Upper lobe of right lung (tissue), 1 donor: ENCODE data around the gene DACH2. TPM values are rescaled to one million over a fixed set of nuclear protein-coding genes. Genes with fewer than 3 reads are reported as not detected.

Source experiments
- ATAC-seq: fragments of 200-7000 bp; cut with Tn5 transposase; one replicate; pipeline ENCODE4 v1.9.1; 2020; ENCODE audit warnings: mild to moderate bottlenecking, moderate library complexity
- DNase-seq: peaks from one replicate; pipeline ENCODE4 v3.0.0-alpha.2; 2020
- H3K27ac ChIP-seq: fragments of 200-600 bp; one replicate; pipeline ENCODE4 v1.8.0; 2022
- H3K27me3 ChIP-seq: fragments of 200-600 bp; one replicate; pipeline ENCODE4 v1.8.0; 2022; ENCODE audit warnings: mild to moderate bottlenecking
- H3K36me3 ChIP-seq: fragments of 200-600 bp; one replicate; pipeline ENCODE4 v1.8.0; 2022
- H3K4me1 ChIP-seq: fragments of 200-600 bp; one replicate; pipeline ENCODE4 v1.8.0; 2022
- H3K4me3 ChIP-seq: fragments of 200-600 bp; one replicate; pipeline ENCODE4 v1.8.0; 2022; ENCODE audit warnings: mild to moderate bottlenecking
- H3K9me3 ChIP-seq: fragments of 200-600 bp; one replicate; pipeline ENCODE4 v1.8.0; 2022
- intact Hi-C: fragments of 100-400 bp; cut with DNase I; formaldehyde crosslinking; loops from one replicate; pipeline ENCODE4 v1.11.0; 2022
- total RNA-seq: library from RNA; stranded (reverse); fragmentation: NEBNext Ultra II Directional; extraction: Animal tissue kit (Norgen Biotek cat#: 25700); gene quantifications from one replicate; pipeline ENCODE4 v1.2.1, GENCODE V29; 2021
- TF ChIP-seq, protein P1 (sequence below): fragments of 200-600 bp; IDR thresholded peaks from one replicate; pipeline ENCODE4 v1.8.0; 2022; ENCODE audit warnings: antibody characterized with exemption
- donor health status: DM: no; HTN: yes; CAD: no; lungs with severe emphysema.

The DACH2 gene
- total RNA-seq, 1 donor from 2014 or later: not detected

DNA sequence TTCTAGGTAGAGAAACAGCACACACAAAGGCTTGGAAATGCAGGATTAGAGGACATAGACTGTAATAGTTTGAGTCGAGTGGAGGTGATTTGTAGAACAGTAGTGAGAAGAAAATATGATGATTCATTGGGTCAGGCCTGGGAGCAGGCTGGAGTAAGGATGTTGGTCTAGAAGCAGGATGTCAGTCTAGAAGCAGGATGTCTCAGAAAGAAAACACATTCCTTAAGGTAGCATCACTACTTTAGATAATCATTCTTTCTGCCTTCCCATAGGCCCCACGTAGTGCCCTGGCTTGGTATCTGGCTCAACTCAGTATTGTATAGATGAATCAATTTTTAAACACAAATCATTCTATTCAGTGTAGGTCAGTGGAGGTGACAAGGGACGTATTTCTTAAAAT is 11.2 kb upstream of the DACH2 start:
- H3K4me3 ChIP-seq: no peak overlapping the region
- intact Hi-C loops: no loop called here
- no peaks in the 10 kb centered on the region for H3K36me3 ChIP-seq
- H3K27me3 ChIP-seq: no peaks in the 10 kb centered on the region
- TF ChIP-seq, protein P1, sequence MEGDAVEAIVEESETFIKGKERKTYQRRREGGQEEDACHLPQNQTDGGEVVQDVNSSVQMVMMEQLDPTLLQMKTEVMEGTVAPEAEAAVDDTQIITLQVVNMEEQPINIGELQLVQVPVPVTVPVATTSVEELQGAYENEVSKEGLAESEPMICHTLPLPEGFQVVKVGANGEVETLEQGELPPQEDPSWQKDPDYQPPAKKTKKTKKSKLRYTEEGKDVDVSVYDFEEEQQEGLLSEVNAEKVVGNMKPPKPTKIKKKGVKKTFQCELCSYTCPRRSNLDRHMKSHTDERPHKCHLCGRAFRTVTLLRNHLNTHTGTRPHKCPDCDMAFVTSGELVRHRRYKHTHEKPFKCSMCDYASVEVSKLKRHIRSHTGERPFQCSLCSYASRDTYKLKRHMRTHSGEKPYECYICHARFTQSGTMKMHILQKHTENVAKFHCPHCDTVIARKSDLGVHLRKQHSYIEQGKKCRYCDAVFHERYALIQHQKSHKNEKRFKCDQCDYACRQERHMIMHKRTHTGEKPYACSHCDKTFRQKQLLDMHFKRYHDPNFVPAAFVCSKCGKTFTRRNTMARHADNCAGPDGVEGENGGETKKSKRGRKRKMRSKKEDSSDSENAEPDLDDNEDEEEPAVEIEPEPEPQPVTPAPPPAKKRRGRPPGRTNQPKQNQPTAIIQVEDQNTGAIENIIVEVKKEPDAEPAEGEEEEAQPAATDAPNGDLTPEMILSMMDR: no peak
- no peak overlapping the region for H3K27ac ChIP-seq
- H3K4me1 ChIP-seq: no peaks in the 10 kb centered on the region
- no peak for ATAC-seq
- H3K9me3 ChIP-seq: no peaks in the 10 kb centered on the region
- no peak for DNase-seq

DNA sequence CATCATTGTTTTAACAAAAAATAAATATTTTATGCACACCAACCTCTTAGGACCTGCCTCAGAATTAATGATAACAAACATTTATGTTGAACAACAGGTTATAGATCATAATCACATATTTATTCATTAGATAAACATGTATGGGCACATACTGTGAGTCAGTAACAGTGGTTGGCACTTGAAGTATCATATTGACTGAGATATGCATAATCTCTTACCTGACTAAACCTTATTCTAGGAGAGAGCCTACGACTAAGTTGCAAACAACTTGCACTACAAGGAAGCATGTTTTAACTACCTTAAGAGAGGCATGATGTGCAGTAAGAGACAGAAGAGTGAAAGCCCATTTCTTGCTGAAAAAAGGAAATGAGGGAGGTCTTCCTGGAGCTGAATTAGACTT is 6.5 kb upstream of the DACH2 start:
- Histone ChIP-seq H3K9me3 (no peaks in the 10 kb centered on the region), H3K27ac (no peak overlapping the region), H3K27me3 (no peaks in the 10 kb centered on the region), H3K4me1 (no peaks in the 10 kb centered on the region), H3K4me3 (no peak overlapping the region), H3K36me3 (no peaks in the 10 kb centered on the region)
- TF ChIP-seq, protein P1: no peak
- intact Hi-C loops: no loop called here
- DNase-seq: no peak
- ATAC-seq: no peak

DNA sequence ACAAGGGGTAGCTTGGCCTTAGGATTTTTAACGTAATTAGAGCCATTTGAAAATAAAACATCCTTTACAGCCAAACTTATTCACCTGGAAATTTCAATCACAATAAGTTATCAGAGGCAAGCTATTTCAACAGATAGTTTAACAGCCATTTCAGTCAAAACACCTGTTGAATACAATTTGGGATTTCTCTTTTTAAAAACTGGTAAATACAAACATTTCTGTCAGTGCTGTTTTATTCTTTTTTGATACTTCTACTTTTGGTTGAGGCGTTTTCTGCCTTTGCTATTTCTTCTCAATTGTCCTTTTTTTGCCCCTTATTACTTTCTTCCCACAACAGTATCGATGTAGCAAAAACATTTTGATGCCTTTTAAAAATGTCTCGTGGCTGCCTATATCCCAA is 2.1 kb upstream of the DACH2 start:
- Histone ChIP-seq H3K36me3 (no peaks in the 10 kb centered on the region), H3K4me1 (peaks cover 4% of the 10 kb centered on the region), H3K27ac (no peak overlapping the region), H3K4me3 (no peak overlapping the region), H3K27me3 (peaks cover 10% of the 10 kb centered on the region), H3K9me3 (no peaks in the 10 kb centered on the region)
- TF ChIP-seq, protein P1: no peak
- ATAC-seq (no peak), DNase-seq (no peak)
- intact Hi-C loops: no loop called here

DNA sequence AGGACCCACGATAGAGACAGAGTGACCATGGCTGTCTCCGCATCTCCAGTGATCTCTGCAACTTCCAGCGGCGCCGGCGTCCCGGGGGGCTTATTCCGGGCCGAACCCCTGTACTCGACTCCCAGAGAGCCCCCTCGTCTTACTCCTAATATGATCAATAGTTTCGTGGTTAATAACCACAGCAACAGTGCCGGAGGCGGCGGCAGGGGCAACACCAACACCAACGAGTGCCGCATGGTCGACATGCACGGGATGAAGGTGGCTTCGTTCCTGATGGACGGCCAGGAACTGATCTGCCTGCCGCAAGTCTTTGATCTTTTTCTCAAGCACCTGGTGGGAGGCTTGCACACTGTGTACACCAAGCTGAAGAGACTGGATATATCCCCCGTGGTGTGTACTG is 343 bp downstream of the DACH2 start:
- Histone ChIP-seq H3K4me1 (peaks cover 4% of the 10 kb centered on the region), H3K27me3 (peaks cover 17% of the 10 kb centered on the region), H3K4me3 (peak overlapping the region; percentile 39), H3K9me3 (no peaks in the 10 kb centered on the region), H3K36me3 (no peaks in the 10 kb centered on the region), H3K27ac (no peak overlapping the region)
- ATAC-seq (no peak), DNase-seq (no peak)
- TF ChIP-seq, protein P1: no peak
- intact Hi-C loops: no loop called here

DNA sequence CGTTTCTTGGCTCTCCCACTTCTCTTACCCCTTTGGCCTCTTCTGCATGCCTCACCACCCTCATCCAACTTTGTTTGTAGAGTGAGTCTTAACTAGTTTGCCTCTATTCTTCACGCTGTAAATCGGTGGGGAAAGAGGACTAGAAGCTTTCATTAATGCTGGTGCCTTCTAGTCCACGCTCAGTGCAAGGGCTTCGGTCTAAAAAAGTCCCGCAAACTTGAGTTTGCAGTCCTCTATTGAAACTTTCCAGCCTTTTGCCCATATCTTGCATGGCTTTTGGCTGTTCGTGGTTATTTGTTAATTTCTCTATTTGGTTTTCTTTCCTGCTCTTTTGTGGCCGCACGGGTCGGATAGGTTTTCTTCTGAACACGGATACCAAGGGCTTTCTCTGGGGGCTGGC is 868 bp downstream of the DACH2 start:
- Histone ChIP-seq H3K4me3 (no peak overlapping the region), H3K4me1 (peaks cover 4% of the 10 kb centered on the region), H3K27ac (no peak overlapping the region), H3K36me3 (no peaks in the 10 kb centered on the region), H3K27me3 (peaks cover 17% of the 10 kb centered on the region), H3K9me3 (no peaks in the 10 kb centered on the region)
- no peak for DNase-seq
- ATAC-seq: no peak
- intact Hi-C loops: no loop called here
- TF ChIP-seq, protein P1: no peak

DNA sequence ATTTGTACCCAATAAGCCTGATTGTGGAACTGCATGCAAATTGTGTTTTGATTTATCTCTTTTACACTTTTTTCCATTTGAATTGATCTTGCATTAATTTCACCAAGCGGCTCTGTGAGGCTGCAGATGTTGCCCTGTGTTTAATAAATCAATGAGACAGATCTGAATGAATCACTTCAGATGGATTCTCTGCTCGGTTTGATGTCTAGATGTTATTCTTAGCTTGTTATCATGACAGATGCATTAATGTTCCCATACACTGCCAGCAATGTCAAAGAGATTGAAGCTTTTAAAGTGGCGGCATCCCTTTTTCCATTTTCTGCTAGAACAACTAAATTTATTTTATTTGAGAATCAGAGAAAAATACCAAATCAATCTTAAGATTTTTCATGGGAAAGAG is 6.3 kb downstream of the DACH2 start:
- no peaks in the 10 kb centered on the region for H3K9me3 ChIP-seq
- intact Hi-C loops: no loop called here
- ATAC-seq (no peak), DNase-seq (no peak)
- H3K4me1 ChIP-seq: no peaks in the 10 kb centered on the region
- H3K4me3 ChIP-seq: no peak overlapping the region
- TF ChIP-seq, protein P1: no peak
- no peak overlapping the region for H3K27ac ChIP-seq
- no peaks in the 10 kb centered on the region for H3K36me3 ChIP-seq
- peaks cover 17% of the 10 kb centered on the region for H3K27me3 ChIP-seq
